ENCODE data around the gene CACNA1G.

The CACNA1G gene

GRCh38 chr17:50541716-50542688 is 18.5 kb upstream of the CACNA1G start:
- no peak for TF ChIP-seq ZFX (IDR thresholded peaks at IDR 0.05; ENCODE audit: borderline replicate concordance)
- TF ChIP-seq CTCF (IDR thresholded peaks at IDR 0.05): peak; percentile 14; the same call in 1 of the 2 replicates
- H3K27ac ChIP-seq: peak overlapping the region; percentile 100

GRCh38 chr17:50542795-50543774 is 17.4 kb upstream of the CACNA1G start:
- H3K27ac ChIP-seq: peak overlapping the region; percentile 100
- TF ChIP-seq ZFX (IDR thresholded peaks at IDR 0.05; ENCODE audit: borderline replicate concordance) (no peak), CTCF (IDR thresholded peaks at IDR 0.05) (no peak)

GRCh38 chr17:50544516-50544915 is 16.0 kb upstream of the CACNA1G start:
- H3K27ac ChIP-seq: peak overlapping the region; percentile 100
- TF ChIP-seq CTCF (IDR thresholded peaks at IDR 0.05) (no peak), ZFX (IDR thresholded peaks at IDR 0.05; ENCODE audit: borderline replicate concordance) (no peak)

GRCh38 chr17:50545311-50545710 is 15.2 kb upstream of the CACNA1G start:
- H3K27ac ChIP-seq: peak overlapping the region; percentile 100; the same call in 1 of the 2 replicates
- no peak for TF ChIP-seq CTCF (IDR thresholded peaks at IDR 0.05)
- no peak for TF ChIP-seq ZFX (IDR thresholded peaks at IDR 0.05; ENCODE audit: borderline replicate concordance)

GRCh38 chr17:50546701-50547034 is 13.8 kb upstream of the CACNA1G start:
- peak overlapping the region; percentile 85 for H3K27ac ChIP-seq
- TF ChIP-seq ZFX (IDR thresholded peaks at IDR 0.05; ENCODE audit: borderline replicate concordance): no peak
- no peak for TF ChIP-seq CTCF (IDR thresholded peaks at IDR 0.05)

GRCh38 chr17:50547035-50547735 is 13.3 kb upstream of the CACNA1G start, which contains the start of gene SPATA20:
SPATA20 (plus strand) TSS chr17:50547174; CDS start chr17:50547209, 35 bp downstream.
- H3K27ac ChIP-seq: peak within 1 kb of the TSS; percentile 85
- TF ChIP-seq ZFX (IDR thresholded peaks at IDR 0.05; ENCODE audit: borderline replicate concordance) (no peak), CTCF (IDR thresholded peaks at IDR 0.05) (peak; percentile 98)

Data from 22Rv1 (cell line).